HL-60 (cell line): ENCODE data around the gene IQGAP2.

ENCODE experiments used
- GABPA ChIP-seq: IDR thresholded peaks from 2 replicates; pipeline ENCODE4 v1.6.1; 2012; ENCODE audit warnings: low read depth
- TF ChIP-seq, protein P1 (sequence below): IDR thresholded peaks from one replicate; pipeline ENCODE4 v1.5.1; 2011; ENCODE audit warnings: low read length, control low read depth, inconsistent platforms; ENCODE audit not compliant: insufficient read depth
- TF ChIP-seq, protein P2 (sequence below): IDR thresholded peaks from 2 replicates; pipeline ENCODE4 v1.6.1; 2012; ENCODE audit warnings: low read depth; ENCODE audit not compliant: insufficient replicate concordance

DNA sequence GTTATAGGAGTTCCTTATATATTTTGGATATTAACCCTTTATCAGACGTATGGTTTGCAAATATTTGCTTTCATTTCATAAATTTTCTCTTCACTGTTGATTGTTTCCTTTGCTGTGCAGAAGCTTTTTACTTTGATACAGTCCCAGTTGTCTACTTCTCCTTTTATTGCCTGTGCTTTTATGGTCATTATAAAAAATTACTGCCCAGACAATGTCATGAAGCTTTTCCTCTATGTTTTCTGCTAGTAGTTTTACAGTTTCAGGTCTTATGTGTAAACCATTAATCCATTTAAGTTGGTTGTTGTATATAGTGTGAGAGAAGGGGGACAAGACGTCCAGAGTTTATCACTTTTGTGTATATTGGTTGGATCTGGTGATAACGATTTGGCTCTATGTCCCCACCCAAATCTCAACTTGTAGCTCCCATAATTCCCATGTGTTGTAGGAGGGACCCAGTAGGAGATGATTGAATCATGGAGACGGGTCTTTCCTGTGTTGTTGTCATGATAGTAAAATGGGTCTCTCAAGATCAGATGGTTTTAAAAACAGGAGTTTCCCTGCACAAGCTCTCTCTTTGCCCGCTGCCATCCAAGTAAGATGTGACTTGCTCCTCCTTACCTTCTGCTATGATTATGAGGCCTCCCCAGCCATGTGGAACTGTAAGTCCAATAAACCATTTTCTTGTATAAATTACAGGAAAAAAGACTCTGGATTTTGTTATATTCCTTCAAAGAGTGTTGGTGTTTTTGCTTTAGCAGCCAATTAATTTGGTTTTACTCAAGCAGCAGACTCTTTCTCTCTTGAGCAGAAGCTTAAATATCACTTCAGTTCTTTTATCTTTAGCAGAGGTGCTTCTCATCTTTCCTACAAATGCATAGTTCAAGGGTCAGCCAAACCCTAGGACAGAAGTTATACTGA lies 326.5 kb downstream of the IQGAP2 start:
- no peak for TF ChIP-seq GABPA
- TF ChIP-seq, protein P1, sequence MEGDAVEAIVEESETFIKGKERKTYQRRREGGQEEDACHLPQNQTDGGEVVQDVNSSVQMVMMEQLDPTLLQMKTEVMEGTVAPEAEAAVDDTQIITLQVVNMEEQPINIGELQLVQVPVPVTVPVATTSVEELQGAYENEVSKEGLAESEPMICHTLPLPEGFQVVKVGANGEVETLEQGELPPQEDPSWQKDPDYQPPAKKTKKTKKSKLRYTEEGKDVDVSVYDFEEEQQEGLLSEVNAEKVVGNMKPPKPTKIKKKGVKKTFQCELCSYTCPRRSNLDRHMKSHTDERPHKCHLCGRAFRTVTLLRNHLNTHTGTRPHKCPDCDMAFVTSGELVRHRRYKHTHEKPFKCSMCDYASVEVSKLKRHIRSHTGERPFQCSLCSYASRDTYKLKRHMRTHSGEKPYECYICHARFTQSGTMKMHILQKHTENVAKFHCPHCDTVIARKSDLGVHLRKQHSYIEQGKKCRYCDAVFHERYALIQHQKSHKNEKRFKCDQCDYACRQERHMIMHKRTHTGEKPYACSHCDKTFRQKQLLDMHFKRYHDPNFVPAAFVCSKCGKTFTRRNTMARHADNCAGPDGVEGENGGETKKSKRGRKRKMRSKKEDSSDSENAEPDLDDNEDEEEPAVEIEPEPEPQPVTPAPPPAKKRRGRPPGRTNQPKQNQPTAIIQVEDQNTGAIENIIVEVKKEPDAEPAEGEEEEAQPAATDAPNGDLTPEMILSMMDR, result no peak
- TF ChIP-seq, protein P2, sequence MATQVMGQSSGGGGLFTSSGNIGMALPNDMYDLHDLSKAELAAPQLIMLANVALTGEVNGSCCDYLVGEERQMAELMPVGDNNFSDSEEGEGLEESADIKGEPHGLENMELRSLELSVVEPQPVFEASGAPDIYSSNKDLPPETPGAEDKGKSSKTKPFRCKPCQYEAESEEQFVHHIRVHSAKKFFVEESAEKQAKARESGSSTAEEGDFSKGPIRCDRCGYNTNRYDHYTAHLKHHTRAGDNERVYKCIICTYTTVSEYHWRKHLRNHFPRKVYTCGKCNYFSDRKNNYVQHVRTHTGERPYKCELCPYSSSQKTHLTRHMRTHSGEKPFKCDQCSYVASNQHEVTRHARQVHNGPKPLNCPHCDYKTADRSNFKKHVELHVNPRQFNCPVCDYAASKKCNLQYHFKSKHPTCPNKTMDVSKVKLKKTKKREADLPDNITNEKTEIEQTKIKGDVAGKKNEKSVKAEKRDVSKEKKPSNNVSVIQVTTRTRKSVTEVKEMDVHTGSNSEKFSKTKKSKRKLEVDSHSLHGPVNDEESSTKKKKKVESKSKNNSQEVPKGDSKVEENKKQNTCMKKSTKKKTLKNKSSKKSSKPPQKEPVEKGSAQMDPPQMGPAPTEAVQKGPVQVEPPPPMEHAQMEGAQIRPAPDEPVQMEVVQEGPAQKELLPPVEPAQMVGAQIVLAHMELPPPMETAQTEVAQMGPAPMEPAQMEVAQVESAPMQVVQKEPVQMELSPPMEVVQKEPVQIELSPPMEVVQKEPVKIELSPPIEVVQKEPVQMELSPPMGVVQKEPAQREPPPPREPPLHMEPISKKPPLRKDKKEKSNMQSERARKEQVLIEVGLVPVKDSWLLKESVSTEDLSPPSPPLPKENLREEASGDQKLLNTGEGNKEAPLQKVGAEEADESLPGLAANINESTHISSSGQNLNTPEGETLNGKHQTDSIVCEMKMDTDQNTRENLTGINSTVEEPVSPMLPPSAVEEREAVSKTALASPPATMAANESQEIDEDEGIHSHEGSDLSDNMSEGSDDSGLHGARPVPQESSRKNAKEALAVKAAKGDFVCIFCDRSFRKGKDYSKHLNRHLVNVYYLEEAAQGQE, result no peak
